BJ (cell line): Measurements from ENCODE around the gene SULF2. TPM values are rescaled to one million over a fixed set of nuclear protein-coding genes. Genes with fewer than 3 reads are reported as not detected.
"Not testable (repeated sequence)": the region's sequence is repeated elsewhere in the genome, so short reads cannot be mapped to it uniquely, and the experiment has no call there.

Experiments used
- CTCF ChIA-PET: fragments of 350-600 bp; formaldehyde crosslinking; extraction: SDS; loops from one replicate; lab custom pipeline; 2021; ENCODE audit warnings: antibody characterized with exemption, inconsistent platforms; lab: Yijun Ruan, JAX
- POLR2A ChIA-PET: fragments of 300-600 bp; sonication (Branson Sonifier 250); formaldehyde crosslinking; extraction: SDS; loops from one replicate; lab custom pipeline; 2021; ENCODE audit warnings: antibody characterized with exemption; lab: Charles Lee
- DNase-seq: peaks from one replicate; pipeline ENCODE4 v3.0.0-alpha.2; 2011; ENCODE audit warnings: low read depth
- H3K27me3 ChIP-seq: 2 replicates; pipeline ENCODE4 v1.6.0; 2011; ENCODE audit warnings: low read length; ENCODE audit not compliant: control insufficient read depth, insufficient read depth
- H3K36me3 ChIP-seq: 2 replicates; pipeline ENCODE4 v1.5.1; 2011; ENCODE audit warnings: low read length; ENCODE audit not compliant: control insufficient read depth, insufficient read depth
- H3K4me3 ChIP-seq: 2 replicates; pipeline ENCODE4 v1.5.1; 2011; ENCODE audit warnings: low read depth, mild to moderate bottlenecking, control low read depth, low read length
- CTCF ChIP-seq: IDR thresholded peaks from 2 replicates; pipeline ENCODE4 v1.5.1; 2011; ENCODE audit warnings: low read depth, mild to moderate bottlenecking, control low read depth, inconsistent platforms, low read length, moderate library complexity; ENCODE audit not compliant: insufficient read depth
- polyA plus RNA-seq: library from polyadenylated mRNA; depleted of rRNA; stranded (reverse); fragments of >200 nt; gene quantifications from 2 replicates; pipeline ENCODE4 v1.2.3, GENCODE V29; 2011

SULF2 gene
- polyA plus RNA-seq, 1 experiment: 13.2 TPM

GRCh38 chr20:47809161-47809960 lies 24.1 kb upstream of the SULF2 start:
- ChIA-PET CTCF (interaction anchor here (1.0 kb wide), 1 partner anchor 9 kb away, joined by 3 read pairs; no protein-coding TSS in a partner anchor), POLR2A (no interaction called here)
- H3K27me3 ChIP-seq: peaks cover 19% of the 10 kb centered on the region

GRCh38 chr20:47805951-47806350 lies 20.7 kb upstream of the SULF2 start:
- Histone ChIP-seq H3K36me3 (no peaks in the 10 kb centered on the region), H3K4me3 (no peak overlapping the region), H3K27me3 (peaks cover 13% of the 10 kb centered on the region)
- no peak for DNase-seq
- ChIA-PET CTCF (no interaction called here), POLR2A (no interaction called here)
- TF ChIP-seq CTCF: no peak

More at GRCh38 chr20:47809161-47809960, 24.1 kb upstream of the SULF2 start:
- H3K4me3 ChIP-seq: no peak overlapping the region
- no peak for DNase-seq
- TF ChIP-seq CTCF: no peak
- no peaks in the 10 kb centered on the region for H3K36me3 ChIP-seq

GRCh38 chr20:47804972-47805371 lies 19.7 kb upstream of the SULF2 start:
- H3K36me3 ChIP-seq, DNase-seq, CTCF ChIA-PET, H3K27me3 ChIP-seq, POLR2A ChIA-PET, H3K4me3 ChIP-seq: not testable (repeated sequence)

- H3K36me3 ChIP-seq, CTCF ChIA-PET, POLR2A ChIA-PET, H3K4me3 ChIP-seq, H3K27me3 ChIP-seq, DNase-seq: not testable (repeated sequence)
Measured at GRCh38 chr20:47804224-47804825, 19.0 kb upstream of the SULF2 start.

GRCh38 chr20:47802975-47803374 lies 17.7 kb upstream of the SULF2 start:
- ChIA-PET CTCF (interaction anchor here (0.6 kb wide), 1 partner anchor 55 kb away, joined by 3 read pairs; no protein-coding TSS in a partner anchor), POLR2A (no interaction called here)
- Histone ChIP-seq H3K27me3 (no peaks in the 10 kb centered on the region; the same call in none of the 2 replicates), H3K4me3 (no peak overlapping the region), H3K36me3 (no peaks in the 10 kb centered on the region)
- no peak for TF ChIP-seq CTCF
- no peak for DNase-seq

GRCh38 chr20:47802226-47802920 lies 17.1 kb upstream of the SULF2 start:
- no peak for DNase-seq
- ChIA-PET CTCF (no interaction called here), POLR2A (no interaction called here)
- Histone ChIP-seq H3K36me3 (no peaks in the 10 kb centered on the region), H3K27me3 (no peaks in the 10 kb centered on the region; the same call in none of the 2 replicates), H3K4me3 (no peak overlapping the region)
- no peak for TF ChIP-seq CTCF
